HG03280 (cell line): ENCODE measurements around the gene PCK1.

Experiments
- ATAC-seq: cut with Tn5 transposase; IDR thresholded peaks from one replicate; pipeline ENCODE4 v1.9.1; 2021; ENCODE audit warnings: mild to moderate bottlenecking, moderate library complexity; ENCODE audit not compliant: unreplicated experiment

The PCK1 gene

DNA sequence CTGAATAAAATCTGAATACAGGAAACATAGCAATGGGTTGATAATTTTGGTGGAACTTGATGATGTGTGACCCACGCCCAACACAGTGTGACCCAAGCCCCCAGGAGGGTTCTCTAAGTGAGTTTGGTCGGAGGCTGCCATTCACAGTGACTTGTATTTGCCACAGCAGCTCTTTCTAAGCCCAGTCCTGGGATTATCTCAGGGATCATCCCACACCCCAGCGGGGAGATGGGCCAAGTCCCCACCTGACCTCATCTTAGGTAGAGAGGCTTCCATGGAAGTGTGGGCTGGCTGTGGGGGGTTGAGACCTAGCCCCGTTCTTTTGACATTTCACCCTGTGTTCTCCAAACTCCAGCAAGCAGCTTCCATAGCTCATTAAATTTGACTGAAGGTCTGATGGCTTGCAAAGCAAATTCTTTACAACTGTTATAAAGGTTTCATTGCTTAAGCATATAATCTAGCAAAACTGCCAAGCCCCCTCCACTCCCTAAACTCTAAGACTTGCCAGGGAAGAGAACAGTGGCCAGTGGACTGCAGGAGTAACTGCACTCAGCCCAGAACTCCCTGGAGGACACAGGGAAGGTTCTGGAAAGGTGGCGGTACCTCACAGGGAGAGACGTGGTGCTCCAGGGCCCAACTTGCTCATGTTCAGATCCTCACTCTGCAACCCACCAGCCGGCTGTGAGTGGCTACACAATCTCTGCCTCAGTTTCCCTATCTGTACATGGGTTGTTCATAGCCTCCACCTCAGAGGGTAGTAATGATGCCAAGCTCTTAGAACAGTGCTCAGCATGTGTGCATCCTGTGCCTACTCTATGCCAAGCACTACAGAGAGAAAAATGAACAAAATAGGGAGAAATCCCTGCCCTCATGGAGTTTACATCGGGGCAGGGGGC lies 1.0 kb upstream of the PCK1 start:
- ATAC-seq = no peak

DNA sequence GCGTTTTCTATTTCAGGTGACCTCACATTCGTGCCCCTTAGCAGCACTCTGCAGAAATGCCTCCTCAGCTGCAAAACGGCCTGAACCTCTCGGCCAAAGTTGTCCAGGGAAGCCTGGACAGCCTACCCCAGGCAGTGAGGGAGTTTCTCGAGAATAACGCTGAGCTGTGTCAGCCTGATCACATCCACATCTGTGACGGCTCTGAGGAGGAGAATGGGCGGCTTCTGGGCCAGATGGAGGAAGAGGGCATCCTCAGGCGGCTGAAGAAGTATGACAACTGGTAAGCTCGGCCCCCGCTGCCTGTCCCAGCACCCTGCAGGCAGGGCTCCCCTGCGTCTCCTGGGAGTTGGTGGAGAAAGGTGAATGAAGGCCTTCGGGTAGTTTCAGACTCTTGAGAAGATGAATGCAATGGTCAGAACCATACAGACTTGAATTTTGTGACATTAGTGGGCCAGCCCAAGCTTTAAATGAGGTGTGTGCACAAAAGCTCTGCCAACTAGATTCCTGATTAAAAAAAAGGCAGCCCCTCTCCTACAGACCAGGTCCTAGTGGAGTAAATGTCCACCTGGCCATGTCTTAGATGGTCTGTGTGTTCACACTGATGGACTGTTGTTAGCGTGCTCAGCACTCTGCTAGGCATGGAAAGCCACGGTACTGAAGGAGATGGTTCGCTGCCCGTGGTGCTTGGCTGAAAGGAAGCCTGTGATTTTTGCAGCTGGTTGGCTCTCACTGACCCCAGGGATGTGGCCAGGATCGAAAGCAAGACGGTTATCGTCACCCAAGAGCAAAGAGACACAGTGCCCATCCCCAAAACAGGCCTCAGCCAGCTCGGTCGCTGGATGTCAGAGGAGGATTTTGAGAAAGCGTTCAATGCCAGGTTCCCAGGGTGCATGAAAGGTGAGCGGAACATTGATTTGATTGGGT lies 708 bp downstream of the PCK1 start:
- no peak for ATAC-seq

DNA sequence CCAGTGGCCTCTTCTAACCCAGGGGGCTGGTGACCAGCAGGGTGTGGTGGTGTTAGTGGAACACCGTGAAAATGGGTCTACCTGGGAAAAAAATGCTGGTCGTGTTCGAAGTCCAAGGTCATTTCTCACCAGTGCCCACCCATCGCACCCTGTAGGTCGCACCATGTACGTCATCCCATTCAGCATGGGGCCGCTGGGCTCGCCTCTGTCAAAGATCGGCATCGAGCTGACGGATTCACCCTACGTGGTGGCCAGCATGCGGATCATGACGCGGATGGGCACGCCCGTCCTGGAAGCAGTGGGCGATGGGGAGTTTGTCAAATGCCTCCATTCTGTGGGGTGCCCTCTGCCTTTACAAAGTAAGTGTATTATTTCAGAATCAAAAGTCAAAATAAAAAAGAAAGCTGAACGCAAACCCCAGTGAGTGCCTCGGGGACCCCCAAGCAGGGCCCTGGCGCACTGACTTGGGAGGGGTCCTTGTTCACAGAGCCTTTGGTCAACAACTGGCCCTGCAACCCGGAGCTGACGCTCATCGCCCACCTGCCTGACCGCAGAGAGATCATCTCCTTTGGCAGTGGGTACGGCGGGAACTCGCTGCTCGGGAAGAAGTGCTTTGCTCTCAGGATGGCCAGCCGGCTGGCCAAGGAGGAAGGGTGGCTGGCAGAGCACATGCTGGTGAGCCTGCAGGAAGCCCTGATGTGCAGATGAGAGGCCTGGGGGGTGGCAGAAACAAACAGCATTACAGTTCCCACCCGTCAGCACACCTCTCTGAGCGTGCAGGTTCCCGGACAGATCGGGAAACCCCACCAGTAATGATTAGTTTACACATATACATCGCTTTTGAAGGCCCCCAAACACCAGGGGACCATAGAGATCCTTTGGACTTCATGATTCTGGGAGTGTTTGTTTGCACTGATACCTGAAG lies 1.9 kb downstream of the PCK1 start:
- ATAC-seq = no peak

DNA sequence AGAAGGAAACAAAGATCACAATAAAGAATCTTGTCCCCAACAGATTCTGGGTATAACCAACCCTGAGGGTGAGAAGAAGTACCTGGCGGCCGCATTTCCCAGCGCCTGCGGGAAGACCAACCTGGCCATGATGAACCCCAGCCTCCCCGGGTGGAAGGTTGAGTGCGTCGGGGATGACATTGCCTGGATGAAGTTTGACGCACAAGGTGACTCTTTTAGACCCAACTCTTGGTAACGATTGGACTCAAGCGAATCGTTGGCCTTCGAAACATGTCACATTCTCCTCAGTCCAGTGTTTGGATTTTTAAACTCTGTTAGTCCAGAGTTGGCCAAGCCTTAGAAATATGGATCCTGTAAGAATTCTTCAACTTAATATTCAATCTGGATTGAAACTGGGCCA lies 2.6 kb downstream of the PCK1 start:
- no peak for ATAC-seq

DNA sequence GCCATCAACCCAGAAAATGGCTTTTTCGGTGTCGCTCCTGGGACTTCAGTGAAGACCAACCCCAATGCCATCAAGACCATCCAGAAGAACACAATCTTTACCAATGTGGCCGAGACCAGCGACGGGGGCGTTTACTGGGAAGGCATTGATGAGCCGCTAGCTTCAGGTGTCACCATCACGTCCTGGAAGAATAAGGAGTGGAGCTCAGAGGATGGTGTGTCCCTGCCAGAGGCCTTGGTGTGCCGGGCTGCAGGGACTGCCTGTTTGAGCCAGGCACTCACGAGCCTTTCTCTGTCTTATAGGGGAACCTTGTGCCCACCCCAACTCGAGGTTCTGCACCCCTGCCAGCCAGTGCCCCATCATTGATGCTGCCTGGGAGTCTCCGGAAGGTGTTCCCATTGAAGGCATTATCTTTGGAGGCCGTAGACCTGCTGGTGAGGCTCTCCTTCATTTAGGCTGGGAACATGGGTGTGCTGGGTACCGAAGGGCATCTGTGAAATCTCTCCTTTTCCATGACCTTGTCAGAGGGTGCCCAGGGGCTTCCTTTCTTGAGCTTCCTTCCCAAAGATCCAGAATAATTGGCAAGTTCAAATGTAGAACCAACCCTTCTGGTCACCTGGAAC lies 3.4 kb downstream of the PCK1 start:
- ATAC-seq = no peak

DNA sequence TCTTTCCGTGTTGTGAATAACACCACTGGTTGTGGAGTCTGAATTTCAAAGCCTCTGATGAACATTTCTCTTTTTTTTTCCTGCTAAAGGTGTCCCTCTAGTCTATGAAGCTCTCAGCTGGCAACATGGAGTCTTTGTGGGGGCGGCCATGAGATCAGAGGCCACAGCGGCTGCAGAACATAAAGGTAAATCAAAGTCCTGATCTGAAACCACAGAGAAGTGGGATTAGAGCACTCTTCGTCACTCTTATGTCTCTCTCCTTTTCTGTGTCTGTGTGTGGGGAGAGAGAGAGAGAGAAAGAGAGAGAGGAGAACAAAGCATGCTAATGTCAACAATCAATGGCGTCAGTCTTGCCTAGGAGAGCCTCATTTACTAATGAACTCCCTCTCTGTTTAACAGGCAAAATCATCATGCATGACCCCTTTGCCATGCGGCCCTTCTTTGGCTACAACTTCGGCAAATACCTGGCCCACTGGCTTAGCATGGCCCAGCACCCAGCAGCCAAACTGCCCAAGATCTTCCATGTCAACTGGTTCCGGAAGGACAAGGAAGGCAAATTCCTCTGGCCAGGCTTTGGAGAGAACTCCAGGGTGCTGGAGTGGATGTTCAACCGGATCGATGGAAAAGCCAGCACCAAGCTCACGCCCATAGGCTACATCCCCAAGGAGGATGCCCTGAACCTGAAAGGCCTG lies 4.2 kb downstream of the PCK1 start:
- ATAC-seq = no peak

DNA sequence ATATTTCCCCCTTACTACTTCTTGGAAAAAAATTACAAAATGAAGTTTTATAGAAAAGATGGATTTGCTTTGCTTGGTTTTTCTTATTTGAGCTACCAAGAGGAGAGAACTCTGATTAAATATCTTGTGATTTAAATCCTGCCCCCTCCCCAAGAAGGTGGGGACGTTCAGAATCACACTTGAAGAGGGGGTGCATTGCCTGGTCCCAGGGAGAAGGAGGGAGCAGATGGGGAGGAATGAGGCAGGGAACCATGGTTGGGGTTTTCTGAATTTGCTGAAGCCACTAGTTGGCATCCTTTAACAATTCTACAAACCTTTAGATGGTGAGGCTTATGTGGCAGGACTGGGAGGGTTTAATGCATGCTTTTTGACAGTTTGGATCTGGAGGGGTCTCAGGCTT lies 5.5 kb downstream of the PCK1 start:
- ATAC-seq = no peak

DNA sequence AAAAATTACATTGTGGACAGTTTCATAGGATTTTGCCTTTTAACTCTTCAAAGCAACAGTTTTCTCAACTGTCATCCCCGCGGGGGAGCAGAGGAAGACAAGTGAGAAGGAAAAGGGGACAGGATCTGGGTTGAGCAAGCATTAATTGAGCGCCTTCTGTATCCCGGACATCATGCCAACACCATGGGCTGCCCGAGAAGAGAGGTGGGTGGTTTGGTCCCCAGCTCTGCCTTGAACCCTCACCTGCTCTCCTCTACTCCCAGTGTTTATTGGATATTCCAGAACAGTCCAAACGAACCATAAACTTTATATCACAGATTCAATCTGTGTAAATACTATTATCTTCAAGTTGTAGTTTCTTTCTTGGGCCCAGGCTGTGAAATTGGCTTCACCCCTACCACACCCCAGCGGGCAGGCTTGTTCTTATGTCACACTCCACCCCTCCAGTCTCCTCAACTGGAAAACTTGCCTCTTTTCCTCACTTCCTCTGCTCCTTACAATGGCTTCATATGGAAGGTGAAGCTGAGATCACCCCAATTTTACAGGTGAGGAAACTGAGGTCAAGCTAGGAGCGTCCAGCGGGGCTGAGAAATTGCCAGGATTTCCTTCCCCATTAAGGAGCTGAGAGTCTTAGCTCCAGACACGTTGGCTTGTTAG lies 6.0 kb downstream of the PCK1 start:
- ATAC-seq = no peak

DNA sequence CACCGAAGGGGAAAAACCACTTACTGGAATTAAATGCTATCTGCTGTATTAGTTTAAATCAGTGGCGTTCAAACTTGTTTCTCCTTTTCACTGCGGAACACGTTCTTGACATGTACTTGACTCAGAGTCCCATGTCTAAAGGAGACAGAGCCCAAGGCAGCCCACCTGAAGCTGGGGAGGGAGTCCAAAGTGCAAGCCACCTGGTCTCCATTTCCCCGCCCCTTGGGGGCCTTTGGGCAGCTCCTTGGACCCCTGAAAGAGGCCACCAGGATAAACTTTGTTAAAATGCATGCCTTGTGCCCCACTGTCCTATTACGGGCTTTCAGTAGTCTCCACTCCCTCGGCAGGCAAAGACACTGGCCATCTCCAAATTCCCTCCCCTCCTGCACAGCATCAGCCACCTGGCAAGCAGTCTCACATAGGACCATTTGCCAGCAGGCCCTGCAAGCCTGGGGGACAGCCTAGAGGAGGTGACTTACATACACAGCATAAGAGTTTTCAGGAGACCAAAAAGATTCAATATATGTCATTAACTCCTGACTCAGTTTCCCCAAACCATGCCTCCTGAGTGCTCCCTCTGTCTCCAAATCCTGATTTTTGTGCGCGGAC lies 6.7 kb downstream of the PCK1 start:
- ATAC-seq = no peak

DNA sequence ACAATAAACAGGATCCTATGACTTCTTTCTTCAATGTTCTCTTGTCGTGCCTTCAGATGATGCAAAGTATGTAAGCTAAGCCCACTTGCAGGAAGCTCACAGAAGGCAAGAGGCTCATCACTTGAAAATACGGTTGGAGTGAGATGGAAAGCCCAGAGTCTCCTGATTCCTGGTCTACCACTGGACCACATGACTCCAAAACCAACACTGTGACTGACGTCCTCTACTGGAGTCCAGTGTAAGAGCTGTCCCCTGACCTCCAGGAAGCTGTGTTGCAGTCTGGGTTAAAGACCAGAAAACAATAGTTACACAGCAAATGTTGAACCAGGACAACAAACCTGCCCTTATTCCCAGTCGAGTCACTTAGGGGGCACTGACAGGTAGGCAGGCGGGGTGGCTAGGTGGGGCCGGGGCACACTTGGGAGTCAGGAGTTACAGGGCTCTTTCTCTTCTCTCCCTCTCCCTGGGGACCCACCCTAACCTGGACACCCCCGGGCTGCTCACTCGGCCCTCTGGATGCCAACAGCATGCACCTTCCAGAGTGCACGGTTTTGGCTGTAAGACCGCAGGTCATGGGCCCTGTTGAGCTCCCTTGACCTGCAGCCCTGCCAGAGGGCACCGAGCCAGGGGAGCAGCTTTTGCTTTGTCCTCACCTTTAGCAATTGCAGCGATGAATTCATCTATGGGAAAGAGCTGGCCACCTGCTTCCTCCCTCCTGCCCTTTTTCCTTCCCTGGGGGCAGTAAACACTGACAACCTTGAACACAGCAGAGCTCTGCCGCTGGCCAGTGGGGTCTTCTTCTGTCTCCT lies 7.4 kb downstream of the PCK1 start:
- no peak for ATAC-seq

DNA sequence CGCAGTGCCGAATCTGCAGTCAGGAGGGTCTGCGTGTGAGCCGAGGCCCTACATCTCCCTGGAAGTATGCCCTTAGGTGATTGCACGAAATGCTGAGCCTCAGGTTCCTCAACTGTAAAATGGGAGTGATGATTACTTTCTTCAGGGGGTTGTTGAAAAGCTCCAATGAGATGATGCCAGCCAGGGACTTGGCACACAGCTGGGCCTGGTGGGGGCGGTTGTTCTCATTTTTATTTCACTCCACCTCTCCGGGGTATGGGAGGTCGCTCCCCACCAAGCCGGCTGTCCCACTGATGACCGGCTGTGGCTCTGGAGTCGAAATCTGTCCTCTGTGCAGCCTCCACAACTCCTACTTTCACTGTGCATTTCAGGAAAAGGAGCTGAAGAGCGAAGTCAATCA lies 8.1 kb downstream of the PCK1 start:
- ATAC-seq = no peak

DNA sequence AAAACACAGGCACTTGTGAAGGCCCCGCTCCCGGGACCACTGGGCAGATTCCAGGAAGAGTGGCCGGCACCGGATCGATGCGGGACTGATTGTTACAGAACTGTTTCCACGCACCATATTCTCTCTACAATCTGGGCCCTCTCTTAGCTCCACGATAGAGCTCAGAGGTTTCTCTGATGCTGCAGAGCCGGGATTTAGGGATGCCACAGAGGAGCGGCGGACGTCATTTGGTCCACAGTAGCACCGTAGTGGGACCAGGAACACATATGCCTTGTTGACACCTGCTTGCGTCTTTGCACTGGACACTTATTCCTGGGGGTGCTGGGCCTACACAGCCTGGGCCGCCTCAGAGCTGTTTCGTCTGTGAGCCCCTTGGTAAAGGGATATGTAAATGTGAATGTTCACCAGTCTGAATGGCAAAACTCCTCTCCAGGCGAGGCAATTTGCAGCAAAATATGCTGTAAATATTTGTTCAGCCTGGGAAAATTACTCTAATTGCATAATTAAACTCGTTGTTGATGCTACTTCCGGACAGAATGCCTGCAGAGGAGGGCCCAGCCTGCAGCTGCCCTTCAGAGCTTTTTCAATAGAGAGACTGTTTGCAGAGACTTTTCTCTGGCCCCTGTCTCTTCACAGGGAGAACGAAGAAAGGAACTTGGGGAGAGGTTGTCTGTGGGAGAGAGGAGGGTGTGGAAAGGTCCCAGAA lies 9.4 kb downstream of the PCK1 start:
- ATAC-seq = no peak

DNA sequence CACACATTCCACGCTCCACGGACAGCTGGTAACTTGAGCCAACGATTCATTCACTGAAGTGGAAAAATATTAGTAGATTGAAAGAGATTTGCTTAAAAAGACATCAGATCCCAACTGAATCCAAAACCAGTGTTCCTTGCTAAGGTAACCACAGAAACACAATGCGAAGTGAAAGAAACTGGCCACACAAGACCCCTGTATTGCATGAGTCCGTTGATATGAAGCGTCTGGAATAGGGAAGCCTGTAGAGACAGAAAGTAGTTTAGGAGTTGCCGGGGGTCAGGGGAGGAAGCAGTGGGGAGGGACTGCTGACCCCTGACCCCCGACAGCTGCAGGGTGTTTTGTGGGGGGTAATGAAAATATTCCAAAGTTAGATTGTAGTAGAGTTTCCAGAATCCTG lies 10.0 kb downstream of the PCK1 start:
- ATAC-seq = no peak

DNA sequence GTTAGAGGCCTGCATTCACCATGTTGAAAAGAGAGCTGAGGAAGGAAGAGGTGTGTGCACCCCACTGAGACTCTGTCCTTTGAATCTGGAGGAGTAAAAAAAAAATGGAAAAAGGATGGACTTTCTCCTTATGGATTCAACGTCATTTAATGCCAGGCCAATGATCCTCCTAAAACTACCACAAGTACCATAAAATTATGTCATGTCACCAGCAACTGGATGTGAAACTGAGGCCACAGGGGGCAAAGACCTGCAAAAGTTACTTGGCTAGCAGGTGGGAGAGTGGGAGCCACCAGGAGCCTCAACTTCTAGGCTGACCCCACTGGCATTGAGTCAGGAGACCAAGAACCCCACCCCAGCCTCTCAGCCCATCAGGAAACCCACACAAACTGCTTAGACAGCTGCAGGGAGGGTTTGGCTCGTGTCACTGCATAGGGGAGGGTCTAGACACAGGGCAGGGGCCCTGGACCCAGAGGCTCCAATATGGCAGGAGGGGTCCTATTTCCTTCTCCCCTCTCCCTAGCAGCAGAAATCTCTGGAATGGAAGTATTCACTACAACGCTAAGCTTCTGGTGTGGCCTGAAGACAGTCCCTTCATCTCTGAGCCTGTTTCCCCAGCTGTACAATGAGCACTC lies 11.0 kb downstream of the PCK1 start:
- no peak for ATAC-seq

DNA sequence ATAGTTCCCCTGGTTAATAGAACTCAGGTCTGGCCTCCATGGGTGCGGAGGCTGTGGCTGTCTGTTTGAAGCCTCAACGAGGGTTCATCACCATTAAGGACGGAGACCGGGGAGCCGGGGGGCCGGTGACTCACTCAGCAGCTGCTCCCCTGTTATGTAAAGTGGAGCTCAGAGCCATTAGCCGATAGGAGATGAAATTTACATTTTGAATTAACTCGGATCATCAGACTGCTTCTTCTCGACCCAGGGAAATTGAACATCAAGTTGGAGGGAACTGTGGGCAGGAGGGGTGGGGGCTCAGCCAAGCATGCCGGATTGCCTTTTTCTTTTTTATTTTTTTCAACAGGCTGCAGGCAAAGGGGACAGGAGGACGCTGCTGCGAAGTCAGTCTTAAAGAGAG lies 12.3 kb downstream of the PCK1 start:
- no peak for ATAC-seq

DNA sequence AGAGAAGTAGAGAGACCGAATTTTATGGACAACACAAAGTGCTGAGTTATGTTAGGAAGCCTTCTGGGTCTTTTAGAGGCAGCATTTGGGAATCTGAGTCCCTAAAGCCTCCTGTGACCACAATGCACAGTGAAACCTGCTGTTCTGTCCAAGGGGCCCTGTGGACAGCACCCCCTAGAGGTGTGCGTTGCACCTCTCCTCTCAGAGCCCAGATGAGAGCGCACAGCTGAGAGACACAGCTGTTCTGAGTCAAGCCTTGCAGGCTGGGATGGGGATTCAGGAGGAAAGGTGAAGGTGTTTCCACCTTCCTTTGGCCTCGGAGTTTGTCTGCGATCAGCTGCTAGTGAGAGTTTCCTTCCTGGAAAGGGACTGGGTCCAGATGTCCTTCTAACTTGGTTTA lies 13.0 kb downstream of the PCK1 start:
- no peak for ATAC-seq

DNA sequence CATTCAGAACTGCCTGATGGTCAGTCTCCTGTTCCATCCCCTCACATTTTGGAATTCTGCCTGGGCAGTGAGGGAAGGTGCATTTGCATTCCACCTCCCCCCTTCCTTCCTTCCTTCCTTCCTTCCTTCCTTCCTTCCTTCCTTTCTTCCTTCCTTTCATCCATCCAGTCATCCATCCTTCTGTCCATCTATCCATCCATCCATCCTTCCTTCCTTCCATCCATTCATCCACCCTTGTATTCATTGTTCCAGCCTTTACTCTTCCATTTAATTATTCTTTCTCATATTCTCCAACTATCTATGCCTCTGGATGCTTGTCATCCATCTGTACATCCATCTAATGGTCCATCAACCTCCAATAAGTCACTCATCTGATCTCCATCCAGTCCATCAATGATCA lies 14.0 kb downstream of the PCK1 start:
- ATAC-seq = no peak
